ENCODE results near the gene RAET1G.
A peak's percentile ranks its signal among the peaks of the same experiment; 100 is the strongest.
"Not testable (repeated sequence)": the region's sequence is repeated elsewhere in the genome, so short reads cannot be mapped to it uniquely, and the experiment has no call there.

DNA sequence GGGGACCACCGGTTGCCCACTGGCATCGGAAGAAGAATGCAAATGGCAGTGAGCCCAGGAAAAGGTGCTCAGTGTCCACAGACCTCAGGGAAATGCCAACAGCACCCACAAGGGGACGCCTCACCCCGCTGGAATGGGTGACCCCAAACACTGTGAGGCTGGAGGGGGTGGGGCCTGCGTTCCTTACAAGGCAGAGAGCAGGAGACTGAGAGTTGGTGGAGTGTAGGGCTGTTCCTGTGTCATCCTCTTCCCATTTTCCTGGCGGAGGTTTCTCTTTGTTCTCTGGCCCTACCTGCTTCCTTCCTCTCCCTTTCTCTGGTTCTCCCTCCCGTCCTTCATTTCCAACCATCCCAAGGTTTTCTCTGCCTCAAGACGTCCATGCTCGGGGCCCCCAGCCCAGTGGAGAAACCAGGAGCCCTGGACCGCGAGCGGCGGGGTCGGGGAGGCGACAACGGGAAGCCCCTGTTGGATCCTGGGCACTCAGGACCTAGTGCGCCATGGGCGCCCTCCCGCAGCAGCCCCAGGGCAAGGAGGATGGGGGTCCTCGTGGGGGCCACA is 15.2 kb upstream of the RAET1G start:
- TF ChIP-seq, protein P1, sequence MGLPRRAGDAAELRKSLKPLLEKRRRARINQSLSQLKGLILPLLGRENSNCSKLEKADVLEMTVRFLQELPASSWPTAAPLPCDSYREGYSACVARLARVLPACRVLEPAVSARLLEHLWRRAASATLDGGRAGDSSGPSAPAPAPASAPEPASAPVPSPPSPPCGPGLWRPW (IDR thresholded peaks at IDR 0.05), result not testable (repeated sequence)
- TF ChIP-seq, protein P2, sequence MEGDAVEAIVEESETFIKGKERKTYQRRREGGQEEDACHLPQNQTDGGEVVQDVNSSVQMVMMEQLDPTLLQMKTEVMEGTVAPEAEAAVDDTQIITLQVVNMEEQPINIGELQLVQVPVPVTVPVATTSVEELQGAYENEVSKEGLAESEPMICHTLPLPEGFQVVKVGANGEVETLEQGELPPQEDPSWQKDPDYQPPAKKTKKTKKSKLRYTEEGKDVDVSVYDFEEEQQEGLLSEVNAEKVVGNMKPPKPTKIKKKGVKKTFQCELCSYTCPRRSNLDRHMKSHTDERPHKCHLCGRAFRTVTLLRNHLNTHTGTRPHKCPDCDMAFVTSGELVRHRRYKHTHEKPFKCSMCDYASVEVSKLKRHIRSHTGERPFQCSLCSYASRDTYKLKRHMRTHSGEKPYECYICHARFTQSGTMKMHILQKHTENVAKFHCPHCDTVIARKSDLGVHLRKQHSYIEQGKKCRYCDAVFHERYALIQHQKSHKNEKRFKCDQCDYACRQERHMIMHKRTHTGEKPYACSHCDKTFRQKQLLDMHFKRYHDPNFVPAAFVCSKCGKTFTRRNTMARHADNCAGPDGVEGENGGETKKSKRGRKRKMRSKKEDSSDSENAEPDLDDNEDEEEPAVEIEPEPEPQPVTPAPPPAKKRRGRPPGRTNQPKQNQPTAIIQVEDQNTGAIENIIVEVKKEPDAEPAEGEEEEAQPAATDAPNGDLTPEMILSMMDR (IDR thresholded peaks at IDR 0.05), result peak; percentile 29; the same call in 1 of the 3 replicates
- 0 out of 5 replicates have a peak, but pooled peaks of 1 of the 2 experiments have one; percentile 21 for TF ChIP-seq RAD21 (conservative IDR thresholded peaks at IDR 0.05 in 1 of 2, IDR thresholded peaks at IDR 0.05 in 1 of 2)
